ENCODE results near the gene DPH7. TPM values are rescaled to one million over a fixed set of nuclear protein-coding genes. Genes with fewer than 3 reads are reported as not detected.

DPH7 gene
- total RNA-seq, 1 donor from 2014 or later = 39.5 TPM

DNA sequence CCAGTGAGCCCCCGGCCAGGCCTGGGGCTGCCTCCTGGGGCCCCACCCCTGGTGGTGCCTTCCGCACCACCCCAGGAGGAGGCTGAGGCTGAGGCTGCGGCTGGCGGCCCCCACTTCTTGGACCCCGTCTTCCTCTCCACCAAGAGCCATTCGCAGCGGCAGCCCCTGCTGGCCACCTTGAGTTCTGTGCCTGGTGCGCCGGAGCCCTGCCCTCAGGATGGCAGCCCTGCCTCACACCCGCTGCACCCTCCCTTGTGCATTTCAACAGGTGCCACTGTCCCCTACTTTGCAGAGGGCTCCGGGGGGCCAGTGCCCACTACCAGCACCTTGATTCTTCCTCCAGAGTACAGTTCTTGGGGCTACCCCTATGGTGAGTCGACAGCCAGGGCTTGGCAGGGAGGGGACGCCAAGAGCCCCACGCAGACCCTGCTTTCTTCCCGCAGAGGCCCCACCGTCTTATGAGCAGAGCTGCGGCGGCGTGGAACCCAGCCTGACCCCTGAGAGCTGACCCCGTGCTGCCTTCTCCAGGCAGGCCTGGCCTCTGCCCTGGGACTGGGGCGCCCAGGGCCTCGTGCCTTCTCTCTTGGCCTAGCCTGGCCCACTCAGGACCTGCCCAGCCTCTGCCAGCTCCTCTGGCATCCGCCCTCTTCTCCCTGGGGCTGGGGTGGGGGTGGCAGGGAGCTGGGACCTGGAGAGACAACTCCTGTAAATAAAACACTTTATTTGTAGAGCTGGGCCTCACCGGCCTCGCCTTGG is 36.1 kb upstream of the DPH7 start:
- Mint-ChIP-seq H3K4me1 (ENCODE audit: unreplicated experiment) (peaks cover 41% of the 10 kb centered on the region), H3K4me3 (ENCODE audit: unreplicated experiment) (no peak overlapping the region), H3K27ac (ENCODE audit: unreplicated experiment) (peak overlapping the region; percentile 27), H3K36me3 (ENCODE audit: unreplicated experiment) (peaks cover 3% of the 10 kb centered on the region), H3K9me3 (ENCODE audit: unreplicated experiment) (no peaks in the 10 kb centered on the region), H3K27me3 (ENCODE audit: unreplicated experiment) (no peaks in the 10 kb centered on the region)
- DNase-seq (ENCODE audit: extremely low spot score, unreplicated experiment) = no peak
- TF ChIP-seq, protein P1, sequence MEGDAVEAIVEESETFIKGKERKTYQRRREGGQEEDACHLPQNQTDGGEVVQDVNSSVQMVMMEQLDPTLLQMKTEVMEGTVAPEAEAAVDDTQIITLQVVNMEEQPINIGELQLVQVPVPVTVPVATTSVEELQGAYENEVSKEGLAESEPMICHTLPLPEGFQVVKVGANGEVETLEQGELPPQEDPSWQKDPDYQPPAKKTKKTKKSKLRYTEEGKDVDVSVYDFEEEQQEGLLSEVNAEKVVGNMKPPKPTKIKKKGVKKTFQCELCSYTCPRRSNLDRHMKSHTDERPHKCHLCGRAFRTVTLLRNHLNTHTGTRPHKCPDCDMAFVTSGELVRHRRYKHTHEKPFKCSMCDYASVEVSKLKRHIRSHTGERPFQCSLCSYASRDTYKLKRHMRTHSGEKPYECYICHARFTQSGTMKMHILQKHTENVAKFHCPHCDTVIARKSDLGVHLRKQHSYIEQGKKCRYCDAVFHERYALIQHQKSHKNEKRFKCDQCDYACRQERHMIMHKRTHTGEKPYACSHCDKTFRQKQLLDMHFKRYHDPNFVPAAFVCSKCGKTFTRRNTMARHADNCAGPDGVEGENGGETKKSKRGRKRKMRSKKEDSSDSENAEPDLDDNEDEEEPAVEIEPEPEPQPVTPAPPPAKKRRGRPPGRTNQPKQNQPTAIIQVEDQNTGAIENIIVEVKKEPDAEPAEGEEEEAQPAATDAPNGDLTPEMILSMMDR (IDR thresholded peaks at IDR 0.05) = no peak

DNA sequence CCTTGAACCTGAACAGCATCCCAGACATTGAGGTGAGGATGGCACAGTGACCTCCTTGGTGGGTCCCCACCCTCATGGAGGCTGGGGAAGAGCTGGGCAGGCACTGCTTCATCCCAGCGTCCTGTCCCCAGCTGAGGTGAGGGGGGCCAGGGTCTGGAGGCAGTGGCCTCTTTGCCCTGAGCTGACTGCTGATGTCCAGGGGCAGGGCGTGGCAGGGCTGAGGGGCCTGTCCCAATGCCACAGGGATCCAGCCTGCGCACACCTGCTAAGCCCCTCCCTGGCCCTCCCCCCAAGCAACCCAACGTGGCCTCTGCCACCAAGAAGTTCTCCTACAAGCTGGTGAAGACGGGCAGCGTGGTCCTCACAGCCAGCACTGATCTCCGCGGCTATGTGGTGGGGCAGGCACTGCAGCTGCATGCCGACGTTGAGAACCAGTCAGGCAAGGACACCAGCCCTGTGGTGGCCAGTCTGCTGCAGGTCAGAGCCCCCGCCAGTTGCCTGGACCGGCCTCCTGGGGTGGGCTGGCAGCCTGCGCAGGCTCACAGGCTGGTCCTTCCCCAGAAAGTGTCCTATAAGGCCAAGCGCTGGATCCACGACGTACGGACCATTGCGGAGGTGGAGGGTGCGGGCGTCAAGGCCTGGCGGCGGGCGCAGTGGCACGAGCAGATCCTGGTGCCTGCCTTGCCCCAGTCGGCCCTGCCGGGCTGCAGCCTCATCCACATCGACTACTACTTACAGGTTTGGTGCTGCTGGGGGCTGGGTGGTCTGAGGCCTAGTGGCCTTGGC is 35.2 kb upstream of the DPH7 start:
- Mint-ChIP-seq H3K27ac (ENCODE audit: unreplicated experiment) (peak overlapping the region; percentile 84), H3K4me3 (ENCODE audit: unreplicated experiment) (no peak overlapping the region)
- DNase-seq (ENCODE audit: extremely low spot score, unreplicated experiment) = no peak

DNA sequence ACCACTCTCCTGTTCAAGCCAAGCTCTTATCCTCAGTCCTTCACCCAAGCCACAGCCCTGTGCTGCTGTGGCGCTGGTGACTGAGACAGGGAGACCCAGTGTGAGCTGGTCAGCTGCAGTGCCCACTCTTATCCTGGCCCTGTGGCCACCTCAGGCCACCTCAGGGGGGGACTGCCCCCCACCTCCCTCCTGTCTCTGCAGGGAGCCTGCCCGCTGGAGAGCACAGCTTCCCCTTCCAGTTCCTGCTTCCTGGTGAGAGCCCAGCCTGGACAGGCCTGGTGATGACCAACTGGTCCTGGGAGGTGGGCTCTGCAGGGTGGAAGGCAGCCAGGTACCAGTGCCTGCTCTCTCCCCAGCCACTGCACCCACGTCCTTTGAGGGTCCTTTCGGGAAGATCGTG is 34.5 kb upstream of the DPH7 start:
- no peak for DNase-seq (ENCODE audit: extremely low spot score, unreplicated experiment)
- TF ChIP-seq, protein P1 (IDR thresholded peaks at IDR 0.05) = no peak
- Mint-ChIP-seq H3K36me3 (ENCODE audit: unreplicated experiment) (peaks cover 3% of the 10 kb centered on the region), H3K4me1 (ENCODE audit: unreplicated experiment) (peaks cover 37% of the 10 kb centered on the region), H3K27me3 (ENCODE audit: unreplicated experiment) (no peaks in the 10 kb centered on the region), H3K27ac (ENCODE audit: unreplicated experiment) (peak overlapping the region; percentile 84), H3K4me3 (ENCODE audit: unreplicated experiment) (no peak overlapping the region), H3K9me3 (ENCODE audit: unreplicated experiment) (no peaks in the 10 kb centered on the region)

More for the DNA sequence above, 35.2 kb upstream of the DPH7 start:
- Mint-ChIP-seq H3K36me3 (ENCODE audit: unreplicated experiment) (peaks cover 3% of the 10 kb centered on the region), H3K27me3 (ENCODE audit: unreplicated experiment) (no peaks in the 10 kb centered on the region), H3K4me1 (ENCODE audit: unreplicated experiment) (peaks cover 37% of the 10 kb centered on the region), H3K9me3 (ENCODE audit: unreplicated experiment) (no peaks in the 10 kb centered on the region)
- TF ChIP-seq, protein P1 (IDR thresholded peaks at IDR 0.05) = no peak

DNA sequence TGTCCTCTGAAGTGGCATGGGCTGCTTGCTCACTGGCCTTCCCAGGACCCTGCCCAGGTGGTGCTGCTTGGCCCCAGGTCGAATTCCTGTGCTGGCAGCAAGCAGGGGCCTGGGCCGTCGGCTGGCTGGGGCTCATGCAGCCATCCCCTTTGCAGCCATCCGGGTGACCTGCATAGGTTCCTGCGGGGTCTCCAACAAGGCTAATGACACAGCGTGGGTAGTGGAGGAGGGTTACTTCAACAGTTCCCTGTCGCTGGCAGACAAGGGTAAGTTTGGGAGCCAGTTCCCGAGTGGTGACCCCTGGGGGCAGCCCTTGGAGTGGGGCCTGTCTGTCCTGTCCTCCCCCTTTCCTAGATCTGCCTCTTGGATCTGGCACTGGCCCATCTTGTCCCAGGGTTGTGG is 34.0 kb upstream of the DPH7 start:
- Mint-ChIP-seq H3K9me3 (ENCODE audit: unreplicated experiment) (no peaks in the 10 kb centered on the region), H3K27me3 (ENCODE audit: unreplicated experiment) (no peaks in the 10 kb centered on the region), H3K4me1 (ENCODE audit: unreplicated experiment) (peaks cover 33% of the 10 kb centered on the region), H3K36me3 (ENCODE audit: unreplicated experiment) (peaks cover 3% of the 10 kb centered on the region), H3K27ac (ENCODE audit: unreplicated experiment) (peak overlapping the region; percentile 84), H3K4me3 (ENCODE audit: unreplicated experiment) (no peak overlapping the region)
- TF ChIP-seq, protein P1 (IDR thresholded peaks at IDR 0.05) = no peak
- DNase-seq (ENCODE audit: extremely low spot score, unreplicated experiment) = no peak

All from osteocyte (in vitro differentiated cells).